H9 (cell line): ENCODE measurements around the gene STK32B. TPM values are rescaled to one million over a fixed set of nuclear protein-coding genes. Genes with fewer than 3 reads are reported as not detected.

Experiments
- DNase-seq: peaks from one replicate; pipeline ENCODE4 v3.0.0-alpha.2; 2017
- H2AFZ ChIP-seq: one replicate; pipeline ENCODE4 v1.6.1; 2013; ENCODE audit warnings: mild to moderate bottlenecking, low read length, control low read depth, moderate library complexity
- H2AK5ac ChIP-seq: 2 replicates; pipeline ENCODE4 v1.6.1; 2013; ENCODE audit warnings: low read length, control low read depth, mixed read lengths; ENCODE audit not compliant: insufficient read length
- H2BK120ac ChIP-seq: one replicate; pipeline ENCODE4 v1.6.1; 2013; ENCODE audit warnings: low read depth, mild to moderate bottlenecking, low read length, control low read depth, inconsistent platforms; ENCODE audit not compliant: poor library complexity, severe bottlenecking
- H2BK12ac ChIP-seq: 2 replicates; pipeline ENCODE4 v1.6.1; 2013; ENCODE audit warnings: low read length, control low read depth, mixed read lengths, low read depth; ENCODE audit not compliant: insufficient read length
- H2BK15ac ChIP-seq: 2 replicates; pipeline ENCODE4 v1.6.1; 2013; ENCODE audit warnings: low read depth, low read length, control low read depth
- H2BK20ac ChIP-seq: one replicate; pipeline ENCODE4 v1.6.1; 2013; ENCODE audit warnings: low read depth, mild to moderate bottlenecking, low read length, control low read depth, inconsistent platforms; ENCODE audit not compliant: poor library complexity, severe bottlenecking
- H2BK5ac ChIP-seq: 2 replicates; pipeline ENCODE4 v1.6.1; 2013; ENCODE audit warnings: low read length, control low read depth, mixed read lengths; ENCODE audit not compliant: insufficient read length
- H3K14ac ChIP-seq: 2 replicates; pipeline ENCODE4 v1.6.1; 2013; ENCODE audit warnings: low read length, control low read depth; ENCODE audit not compliant: insufficient read depth
- H3K18ac ChIP-seq: 2 replicates; pipeline ENCODE4 v1.6.1; 2013; ENCODE audit warnings: low read depth, mild to moderate bottlenecking, mixed read lengths, low read length, control low read depth; ENCODE audit not compliant: insufficient read length
- H3K23ac ChIP-seq: 2 replicates; pipeline ENCODE4 v1.6.1; 2013; ENCODE audit warnings: low read length, control low read depth, mixed read lengths, low read depth; ENCODE audit not compliant: insufficient read length
- H3K23me2 ChIP-seq: 2 replicates; pipeline ENCODE4 v1.6.1; 2013; ENCODE audit warnings: low read depth, mild to moderate bottlenecking, mixed read lengths, low read length, control low read depth; ENCODE audit not compliant: insufficient read length, poor library complexity, severe bottlenecking
- H3K27ac ChIP-seq: 2 replicates; pipeline ENCODE4 v1.5.1; 2013; ENCODE audit warnings: low read length, control low read depth, mixed read lengths, low read depth; ENCODE audit not compliant: insufficient read length
- H3K27me3 ChIP-seq: 2 replicates; pipeline ENCODE4 v1.6.1; 2013; ENCODE audit warnings: low read length, control low read depth, inconsistent platforms; ENCODE audit not compliant: insufficient read depth
- H3K4ac ChIP-seq: 2 replicates; pipeline ENCODE4 v1.6.1; 2013; ENCODE audit warnings: low read depth, mild to moderate bottlenecking, control low read depth, inconsistent platforms, low read length, moderate library complexity
- H3K4me1 ChIP-seq: 2 replicates; pipeline ENCODE4 v1.6.1; 2013; ENCODE audit warnings: low read length, control low read depth, inconsistent platforms; ENCODE audit not compliant: insufficient read depth
- H3K4me2 ChIP-seq: 2 replicates; pipeline ENCODE4 v1.6.1; 2013; ENCODE audit warnings: low read length, control low read depth, mixed read lengths; ENCODE audit not compliant: insufficient read length, insufficient read depth
- H3K56ac ChIP-seq: 2 replicates; pipeline ENCODE4 v1.6.1; 2013; ENCODE audit warnings: low read depth, mild to moderate bottlenecking, mixed read lengths, low read length, control low read depth; ENCODE audit not compliant: insufficient read length
- H3K79me1 ChIP-seq: 2 replicates; pipeline ENCODE4 v1.6.1; 2013; ENCODE audit warnings: low read depth, mild to moderate bottlenecking, moderate library complexity, low read length, control low read depth, inconsistent platforms; ENCODE audit not compliant: insufficient read depth, poor library complexity, severe bottlenecking
- H3K79me2 ChIP-seq: 2 replicates; pipeline ENCODE4 v1.6.1; 2013; ENCODE audit warnings: low read length, control low read depth, inconsistent platforms; ENCODE audit not compliant: insufficient read depth
- H3K9ac ChIP-seq: 2 replicates; pipeline ENCODE4 v1.6.1; 2013; ENCODE audit warnings: low read length, control low read depth, mixed read lengths; ENCODE audit not compliant: insufficient read length; ENCODE audit errors: extremely low read depth
- H3K9me3 ChIP-seq: one replicate; pipeline ENCODE4 v1.6.1; 2013; ENCODE audit warnings: low read depth, low read length, inconsistent platforms; ENCODE audit not compliant: control insufficient read depth
- H3T11ph ChIP-seq: one replicate; pipeline ENCODE4 v1.6.1; 2013; ENCODE audit warnings: mild to moderate bottlenecking, low read length, control low read depth, inconsistent platforms
- H4K20me1 ChIP-seq: one replicate; pipeline ENCODE4 v1.6.1; 2013; ENCODE audit not compliant: control insufficient read depth, insufficient read length, insufficient read depth
- H4K5ac ChIP-seq: 2 replicates; pipeline ENCODE4 v1.6.1; 2013; ENCODE audit warnings: low read depth, mild to moderate bottlenecking, mixed read lengths, low read length, control low read depth; ENCODE audit not compliant: insufficient read length
- H4K8ac ChIP-seq: replicated peaks from 2 replicates; pipeline ENCODE4 v1.6.1; 2013; ENCODE audit warnings: low read length, control low read depth, mixed read lengths, low read depth; ENCODE audit not compliant: insufficient read length
- H4K91ac ChIP-seq: 2 replicates; pipeline ENCODE4 v1.6.1; 2013; ENCODE audit warnings: low read depth, mild to moderate bottlenecking, moderate library complexity, mixed read lengths, low read length, control low read depth; ENCODE audit not compliant: insufficient read length
- H3K27ac Mint-ChIP-seq, 3 experiments: 2 replicates in 2 of 3; 3 replicates in 1 of 3; pipeline ENCODE4 v1.8.0; 2020 to 2021; ENCODE audit warnings: mixed read lengths in 3 of 3, mild to moderate bottlenecking in 1 of 3, moderate library complexity in 1 of 3
- H3K27me3 Mint-ChIP-seq: 2 replicates; pipeline ENCODE4 v1.8.0; 2021; ENCODE audit warnings: low read depth, mild to moderate bottlenecking, moderate library complexity, mixed read lengths
- H3K36me3 Mint-ChIP-seq, 3 experiments: 2 replicates in 2 of 3; 3 replicates in 1 of 3; pipeline ENCODE4 v1.8.0; 2020 to 2021; ENCODE audit warnings: low read depth in 3 of 3, mixed read lengths in 3 of 3; ENCODE audit not compliant: insufficient read depth in 1 of 3
- H3K4me1 Mint-ChIP-seq, 2 experiments: 2 replicates each; pipeline ENCODE4 v1.8.0; 2020; ENCODE audit warnings: mixed read lengths in 2 of 2
- H3K4me3 Mint-ChIP-seq, 2 experiments: 2 replicates in 1 of 2; 3 replicates in 1 of 2; pipeline ENCODE4 v1.8.0; 2020 to 2021; ENCODE audit warnings: mild to moderate bottlenecking in 2 of 2, mixed read lengths in 2 of 2, moderate library complexity in 1 of 2
- H3K9me3 Mint-ChIP-seq, 2 experiments: 2 replicates in 1 of 2; 3 replicates in 1 of 2; pipeline ENCODE4 v1.8.0; 2020; ENCODE audit warnings: mild to moderate bottlenecking in 2 of 2, mixed read lengths in 2 of 2, moderate library complexity in 1 of 2
- WGBS: extraction: QIAGEN DNeasy Blood & Tissue Kit; methylation state at CpG from one replicate; pipeline ENCODE4 v1.1.7; 2013; ENCODE audit warnings: missing lambda C conversion rate, low lambda C conversion rate, mixed read lengths; ENCODE audit not compliant: insufficient read length; ENCODE audit errors: extremely low coverage; 5-methylcytosine and 5-hydroxymethylcytosine counted together
- total RNA-seq: library from RNA; stranded (reverse); gene quantifications from 2 replicates; pipeline ENCODE4 v1.2.1, GENCODE V29; 2021
- TF ChIP-seq, protein P1 (sequence below): fragments of 200-600 bp; sonication (generic); conservative IDR thresholded peaks from 3 replicates; pipeline ENCODE4 v1.8.0; 2021; ENCODE audit warnings: antibody characterized with exemption, mild to moderate bottlenecking

The STK32B gene
- total RNA-seq, 1 experiment from 2014 or later, result 1.0 TPM

DNA sequence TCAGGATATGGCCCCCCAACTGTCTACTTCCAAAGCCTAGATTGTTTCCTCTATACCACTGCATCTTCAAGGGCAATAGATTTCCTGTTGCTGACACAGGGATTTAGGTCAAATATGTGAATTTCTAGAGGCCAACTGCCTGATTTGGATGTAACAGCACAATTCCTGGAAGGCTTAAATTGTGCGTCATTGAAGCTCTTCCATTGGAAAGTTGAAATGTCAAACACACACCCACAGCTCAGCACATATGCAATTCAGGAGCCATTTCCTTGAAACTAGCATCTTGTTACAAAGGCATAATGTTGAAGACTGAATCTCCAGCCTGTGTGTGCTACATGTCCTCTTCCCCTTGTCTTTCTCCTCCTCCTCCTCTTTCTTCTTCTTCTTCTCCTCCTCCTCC is 158.6 kb downstream of the STK32B start:
- no CpG with 5 or more reads among the region's 1 CpG for WGBS
- H3K27ac ChIP-seq, result no peak overlapping the region
- no peak overlapping the region for H3T11ph ChIP-seq
- H3K23me2 ChIP-seq, result no peaks in the 10 kb centered on the region
- H3K79me2 ChIP-seq, result no peaks in the 10 kb centered on the region
- Mint-ChIP-seq H3K9me3 (peaks cover 3 to 4% of the 10 kb centered on the region in 2 experiments; a peak in 3 of 5 replicates), H3K36me3 (peaks cover 0 to 4% (median 0%) of the 10 kb centered on the region in 3 experiments; a peak in 2 of 7 replicates), H3K4me3 (no peak overlapping the region), H3K27ac (no peak overlapping the region), H3K4me1 (peaks cover 25 to 29% of the 10 kb centered on the region in 2 experiments), H3K27me3 (peaks cover 3% of the 10 kb centered on the region; the same call in 1 of the 2 replicates)
- H3K23ac ChIP-seq, result no peak overlapping the region
- no peaks in the 10 kb centered on the region for H4K20me1 ChIP-seq
- H3K4ac ChIP-seq, result no peak overlapping the region
- H4K5ac ChIP-seq, result no peak overlapping the region
- H2BK15ac ChIP-seq, result no peak overlapping the region
- H3K4me1 ChIP-seq, result peaks cover 2% of the 10 kb centered on the region; the same call in 1 of the 2 replicates
- H3K27me3 ChIP-seq, result no peaks in the 10 kb centered on the region
- H3K4me2 ChIP-seq, result no peak overlapping the region
- no peak overlapping the region for H3K56ac ChIP-seq
- no peak overlapping the region for H2BK120ac ChIP-seq
- no peak for DNase-seq
- no peak overlapping the region for H2BK12ac ChIP-seq
- H3K14ac ChIP-seq, result no peak overlapping the region
- H2BK5ac ChIP-seq, result no peak overlapping the region
- H2BK20ac ChIP-seq, result no peak overlapping the region
- no peak overlapping the region for H4K91ac ChIP-seq
- TF ChIP-seq, protein P1, sequence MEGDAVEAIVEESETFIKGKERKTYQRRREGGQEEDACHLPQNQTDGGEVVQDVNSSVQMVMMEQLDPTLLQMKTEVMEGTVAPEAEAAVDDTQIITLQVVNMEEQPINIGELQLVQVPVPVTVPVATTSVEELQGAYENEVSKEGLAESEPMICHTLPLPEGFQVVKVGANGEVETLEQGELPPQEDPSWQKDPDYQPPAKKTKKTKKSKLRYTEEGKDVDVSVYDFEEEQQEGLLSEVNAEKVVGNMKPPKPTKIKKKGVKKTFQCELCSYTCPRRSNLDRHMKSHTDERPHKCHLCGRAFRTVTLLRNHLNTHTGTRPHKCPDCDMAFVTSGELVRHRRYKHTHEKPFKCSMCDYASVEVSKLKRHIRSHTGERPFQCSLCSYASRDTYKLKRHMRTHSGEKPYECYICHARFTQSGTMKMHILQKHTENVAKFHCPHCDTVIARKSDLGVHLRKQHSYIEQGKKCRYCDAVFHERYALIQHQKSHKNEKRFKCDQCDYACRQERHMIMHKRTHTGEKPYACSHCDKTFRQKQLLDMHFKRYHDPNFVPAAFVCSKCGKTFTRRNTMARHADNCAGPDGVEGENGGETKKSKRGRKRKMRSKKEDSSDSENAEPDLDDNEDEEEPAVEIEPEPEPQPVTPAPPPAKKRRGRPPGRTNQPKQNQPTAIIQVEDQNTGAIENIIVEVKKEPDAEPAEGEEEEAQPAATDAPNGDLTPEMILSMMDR, result no peak
- H3K9ac ChIP-seq, result no peak overlapping the region
- H2AFZ ChIP-seq, result no peak overlapping the region
- H3K79me1 ChIP-seq, result no peaks in the 10 kb centered on the region
- H3K18ac ChIP-seq, result no peak overlapping the region
- no peak overlapping the region for H2AK5ac ChIP-seq
- H4K8ac ChIP-seq, result no peak overlapping the region
- H3K9me3 ChIP-seq, result no peaks in the 10 kb centered on the region
